Activated CD4-positive, alpha-beta memory T cell treated with anti-CD3 and anti-CD28 coated beads for 36 hours (primary cell): Measurements from ENCODE around the gene LRRC30. TPM values are rescaled to one million over a fixed set of nuclear protein-coding genes. Genes with fewer than 3 reads are reported as not detected.
"Not testable (repeated sequence)": the region's sequence is repeated elsewhere in the genome, so short reads cannot be mapped to it uniquely, and the experiment has no call there.

Experiments used
- CTCF ChIA-PET: fragments of 350-600 bp; sonication (Branson Sonifier 250); formaldehyde crosslinking; loops from one replicate; lab custom pipeline; 2021; ENCODE audit warnings: antibody characterized with exemption, inconsistent platforms; lab: Charles Lee
- POLR2A ChIA-PET: fragments of 350-600 bp; sonication (Branson Sonifier 250); formaldehyde crosslinking; loops from one replicate; lab custom pipeline; 2021; ENCODE audit warnings: antibody characterized with exemption; lab: Charles Lee
- DNase-seq: peaks from one replicate; pipeline ENCODE4 v3.0.0-alpha.2; 2020
- H3K27ac Mint-ChIP-seq: one replicate; pipeline ENCODE4 v1.8.0; 2021; ENCODE audit warnings: mixed read lengths
- H3K27me3 Mint-ChIP-seq: one replicate; pipeline ENCODE4 v1.8.0; 2021; ENCODE audit warnings: mixed read lengths
- H3K36me3 Mint-ChIP-seq: one replicate; pipeline ENCODE4 v1.8.0; 2021; ENCODE audit warnings: mixed read lengths
- H3K4me1 Mint-ChIP-seq: one replicate; pipeline ENCODE4 v1.8.0; 2021; ENCODE audit warnings: low read depth, mixed read lengths
- H3K4me3 Mint-ChIP-seq: one replicate; pipeline ENCODE4 v1.8.0; 2021; ENCODE audit warnings: mild to moderate bottlenecking, mixed read lengths
- H3K9me3 Mint-ChIP-seq: one replicate; pipeline ENCODE4 v1.8.0; 2021; ENCODE audit warnings: mixed read lengths
- intact Hi-C: fragments of 100-400 bp; cut with micrococcal nuclease; formaldehyde crosslinking; loops from one replicate; pipeline ENCODE4 v1.15.1; 2023
- total RNA-seq, 2 experiments: library from RNA; stranded (reverse); gene quantifications; one replicate each; pipeline ENCODE4 v1.2.3, GENCODE V29; 2021

The LRRC30 gene
- total RNA-seq, result not detected

DNA sequence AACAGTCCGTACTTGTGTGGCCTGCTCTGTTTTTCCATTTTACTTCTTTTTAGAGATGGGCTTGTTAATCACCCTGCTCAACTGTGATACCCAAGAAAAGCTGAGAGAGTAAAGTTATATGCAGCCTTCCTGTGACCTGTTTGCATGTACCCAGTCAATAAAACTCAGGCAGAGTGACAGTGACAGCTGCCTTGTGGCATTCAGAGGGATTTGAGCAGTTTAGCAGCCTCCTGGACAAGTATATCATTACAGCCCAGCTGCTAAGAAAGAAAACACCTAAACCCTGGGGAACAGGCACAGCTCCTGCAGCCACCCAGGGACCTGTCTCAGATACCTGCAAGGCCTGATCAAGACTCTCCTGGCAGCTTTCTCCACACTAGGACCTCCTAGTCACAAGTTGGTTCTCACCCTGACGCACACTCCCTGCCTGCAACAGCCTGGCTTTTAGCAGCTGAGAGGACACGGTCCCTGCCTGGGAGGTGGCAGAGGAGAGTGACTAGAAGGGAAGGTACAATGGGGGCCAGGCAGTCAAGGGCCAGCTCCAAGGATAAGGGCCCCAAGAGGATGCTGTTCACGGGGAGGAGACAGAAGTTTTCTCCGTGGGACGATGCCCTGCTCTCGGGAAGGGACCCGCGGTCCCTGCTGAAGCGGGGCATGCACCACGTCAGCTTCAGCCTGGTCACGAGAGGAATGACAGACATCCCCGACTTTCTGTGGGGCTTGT is at the start of gene LRRC30:
LRRC30 (plus strand) TSS at position 464 of the 724 bp plus-strand sequence; CDS start at position 514, 50 bp downstream.
- Mint-ChIP-seq H3K4me1 (no peaks in the 10 kb centered on the region), H3K9me3 (no peaks in the 10 kb centered on the region), H3K27ac (no peak within 1 kb of the TSS), H3K4me3 (no peak within 1 kb of the TSS), H3K27me3 (no peaks in the 10 kb centered on the region), H3K36me3 (no peaks in the 10 kb centered on the region)
- DNase-seq, result no peak
- ChIA-PET POLR2A (no interaction called here), CTCF (no interaction called here)
- intact Hi-C loops, result no loop called here

DNA sequence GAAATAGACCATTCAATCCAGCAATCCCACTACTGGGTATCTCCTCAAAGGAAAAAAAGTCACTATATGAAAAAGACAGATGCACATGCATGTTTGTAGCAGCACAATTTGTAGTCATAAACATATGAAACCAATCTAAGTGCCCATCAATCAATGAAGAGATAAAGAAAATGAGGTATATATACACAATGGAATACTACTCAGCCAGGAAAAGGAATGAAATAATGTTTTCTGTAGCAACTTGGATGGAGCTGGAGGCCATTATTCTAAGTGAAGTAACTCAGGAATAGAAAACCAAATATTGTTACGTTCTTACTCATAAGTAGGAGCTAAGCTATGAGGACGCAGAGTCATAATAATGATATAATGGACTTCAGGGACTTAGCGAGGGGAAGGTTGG is 45.2 kb upstream of the LRRC30 start:
- Mint-ChIP-seq H3K27me3 (no peaks in the 10 kb centered on the region), H3K27ac (no peak overlapping the region), H3K4me1 (no peaks in the 10 kb centered on the region), H3K36me3 (no peaks in the 10 kb centered on the region), H3K4me3 (no peak overlapping the region), H3K9me3 (peaks cover 18% of the 10 kb centered on the region)
- intact Hi-C loops, result no loop called here
- no peak for DNase-seq
- ChIA-PET POLR2A (no interaction called here), CTCF (no interaction called here)

DNA sequence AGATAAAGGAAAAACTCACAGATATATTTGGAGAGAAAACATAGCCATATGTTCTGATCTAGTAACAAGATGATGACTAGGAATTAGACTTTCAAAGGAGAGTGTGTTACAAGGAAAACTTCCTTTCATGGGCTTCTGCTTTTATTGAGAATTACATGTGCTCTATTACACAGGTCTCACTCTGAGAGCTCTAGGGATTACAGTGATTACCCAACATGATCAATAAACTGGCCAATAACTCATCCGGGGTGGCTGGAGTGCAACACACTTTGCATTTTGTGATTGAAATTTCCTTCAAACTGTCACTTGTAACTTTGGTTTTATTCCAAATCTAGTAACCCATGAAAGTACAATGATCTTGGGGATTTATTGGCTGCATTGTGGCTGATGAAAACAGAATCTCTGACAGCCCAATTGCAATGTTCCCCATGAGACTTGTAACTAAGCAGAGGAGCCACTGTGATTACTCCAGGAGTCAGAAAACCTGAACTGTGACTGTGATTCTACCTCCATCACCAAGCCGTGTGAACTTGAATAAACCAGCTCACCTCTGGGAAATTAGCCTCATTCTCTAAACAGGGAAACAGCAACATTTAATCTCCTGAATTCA is 40.2 kb upstream of the LRRC30 start:
- Mint-ChIP-seq H3K9me3 (no peaks in the 10 kb centered on the region), H3K27ac (no peak overlapping the region), H3K36me3 (no peaks in the 10 kb centered on the region), H3K4me1 (no peaks in the 10 kb centered on the region), H3K4me3 (no peak overlapping the region), H3K27me3 (no peaks in the 10 kb centered on the region)
- no peak for DNase-seq
- ChIA-PET CTCF (no interaction called here), POLR2A (no interaction called here)
- intact Hi-C loops, result no loop called here

DNA sequence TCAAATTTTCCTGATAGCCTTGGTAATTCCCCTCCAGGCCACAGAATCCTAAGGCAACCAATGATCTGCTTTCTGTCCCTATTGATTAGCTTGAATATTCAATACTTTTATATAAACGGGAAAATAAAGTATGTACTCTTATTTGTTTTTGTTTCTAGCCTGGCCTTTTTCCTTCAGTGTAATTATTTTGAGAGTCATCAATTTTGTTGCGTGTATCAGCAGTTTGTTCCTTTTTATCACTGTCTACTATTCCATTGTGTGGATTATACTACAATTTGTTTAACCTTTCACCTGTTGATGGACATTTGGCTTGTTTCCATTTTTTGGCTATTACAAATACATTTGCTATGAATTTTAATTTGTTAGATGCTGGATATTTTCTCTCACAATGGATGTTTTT is 39.2 kb upstream of the LRRC30 start:
- DNase-seq, result no peak
- Mint-ChIP-seq H3K27ac (no peak overlapping the region), H3K9me3 (no peaks in the 10 kb centered on the region), H3K36me3 (no peaks in the 10 kb centered on the region), H3K4me3 (no peak overlapping the region), H3K27me3 (no peaks in the 10 kb centered on the region), H3K4me1 (no peaks in the 10 kb centered on the region)
- CTCF ChIA-PET, result no interaction called here
- POLR2A ChIA-PET, result no interaction called here
- intact Hi-C loops, result no loop called here

DNA sequence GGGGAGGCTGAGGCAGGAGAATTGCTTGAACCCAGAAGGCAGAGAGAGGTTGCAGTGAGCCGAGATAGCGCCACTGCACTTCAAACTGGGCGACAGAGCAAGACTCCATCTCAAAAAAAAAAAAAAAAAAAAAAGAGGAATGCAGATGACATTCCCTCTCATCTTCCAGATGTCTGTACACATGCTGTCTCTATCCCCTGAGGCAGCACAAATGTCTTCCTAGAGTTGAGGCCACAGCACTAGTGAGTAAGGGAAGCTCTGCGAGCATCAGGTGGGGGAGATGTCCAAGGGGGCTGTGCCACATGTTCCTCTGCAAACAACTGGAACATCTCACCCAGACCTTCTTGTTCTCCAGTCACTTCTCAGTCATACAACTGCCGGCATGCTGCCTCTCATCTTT is 35.6 kb upstream of the LRRC30 start:
- intact Hi-C loops, result no loop called here
- ChIA-PET CTCF (no interaction called here), POLR2A (no interaction called here)
- no peaks in the 10 kb centered on the region for H3K27me3 Mint-ChIP-seq
- H3K9me3 Mint-ChIP-seq, result peaks cover 2% of the 10 kb centered on the region
- no peaks in the 10 kb centered on the region for H3K4me1 Mint-ChIP-seq
- H3K36me3 Mint-ChIP-seq, result no peaks in the 10 kb centered on the region
- no peak overlapping the region for H3K27ac Mint-ChIP-seq
- H3K4me3 Mint-ChIP-seq, result no peak overlapping the region
- DNase-seq, result no peak

DNA sequence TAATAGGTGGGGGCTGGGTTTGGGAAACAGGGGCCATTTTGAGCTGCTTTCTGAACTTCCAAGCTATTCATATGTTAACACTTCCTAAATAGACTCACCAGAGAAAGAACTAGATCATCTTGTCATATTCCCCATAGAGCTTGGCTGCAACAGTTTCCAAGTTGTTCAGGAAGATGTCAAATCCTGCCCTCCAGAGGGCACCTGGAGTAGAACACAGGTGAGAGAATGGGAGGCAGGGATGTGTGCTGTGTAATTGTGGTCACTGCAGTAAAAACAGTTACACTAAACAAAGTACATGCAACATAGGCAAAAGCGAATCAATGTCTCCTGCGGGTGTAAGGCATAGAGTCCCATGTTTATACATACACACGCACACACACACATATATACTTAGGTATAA is 34.5 kb upstream of the LRRC30 start:
- Mint-ChIP-seq H3K4me3 (no peak overlapping the region), H3K4me1 (no peaks in the 10 kb centered on the region), H3K9me3 (peaks cover 2% of the 10 kb centered on the region), H3K27ac (no peak overlapping the region), H3K27me3 (no peaks in the 10 kb centered on the region), H3K36me3 (no peaks in the 10 kb centered on the region)
- intact Hi-C loops, result no loop called here
- ChIA-PET CTCF (no interaction called here), POLR2A (no interaction called here)
- DNase-seq, result no peak

DNA sequence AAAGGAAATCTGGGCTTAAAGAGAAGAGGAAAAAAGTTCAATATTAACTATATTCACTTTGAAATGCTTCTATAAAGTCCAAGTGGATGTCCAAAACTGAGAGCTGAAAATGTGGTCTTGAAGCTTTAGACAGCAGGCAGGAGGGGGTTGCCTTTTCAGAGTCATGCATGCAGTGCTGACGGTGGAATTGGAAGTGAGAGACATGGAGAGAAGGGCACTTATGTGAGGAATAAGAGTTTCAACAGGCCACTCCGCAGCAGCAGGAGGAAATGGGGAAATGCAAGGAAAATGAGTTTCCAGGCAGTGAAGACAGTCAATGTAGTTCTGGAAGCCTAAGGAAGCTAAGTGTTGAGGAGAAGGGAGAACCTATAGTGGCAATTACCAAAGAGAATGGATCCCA is 33.0 kb upstream of the LRRC30 start:
- H3K27ac Mint-ChIP-seq, result no peak overlapping the region
- DNase-seq, result no peak
- POLR2A ChIA-PET, result no interaction called here
- H3K36me3 Mint-ChIP-seq, result no peaks in the 10 kb centered on the region
- no peak overlapping the region for H3K4me3 Mint-ChIP-seq
- peaks cover 2% of the 10 kb centered on the region for H3K9me3 Mint-ChIP-seq
- H3K27me3 Mint-ChIP-seq, result no peaks in the 10 kb centered on the region
- no peaks in the 10 kb centered on the region for H3K4me1 Mint-ChIP-seq
- intact Hi-C loops, result no loop called here
- CTCF ChIA-PET, result no interaction called here

DNA sequence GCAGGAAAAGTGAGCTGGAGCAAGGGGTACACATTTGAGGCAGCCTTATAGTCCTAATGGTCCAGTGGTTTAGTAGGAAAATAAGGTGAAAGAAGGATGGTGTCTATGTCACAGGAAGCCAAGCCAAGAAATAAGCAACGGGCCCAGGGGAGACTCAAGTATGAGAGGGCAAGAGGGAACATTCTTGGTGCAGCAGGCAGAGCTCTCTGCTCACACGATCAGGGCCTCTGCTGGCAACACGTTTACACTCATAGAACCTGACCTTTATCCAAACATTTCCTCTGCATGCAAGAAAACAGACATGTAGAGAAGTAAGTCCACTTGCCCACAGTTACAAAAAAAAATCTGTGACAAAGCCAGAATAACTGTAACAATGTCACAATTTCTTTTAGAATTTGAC is 32.6 kb upstream of the LRRC30 start:
- H3K4me1 Mint-ChIP-seq, result no peaks in the 10 kb centered on the region
- intact Hi-C loops, result no loop called here
- no peak overlapping the region for H3K4me3 Mint-ChIP-seq
- peaks cover 2% of the 10 kb centered on the region for H3K9me3 Mint-ChIP-seq
- ChIA-PET CTCF (no interaction called here), POLR2A (no interaction called here)
- no peaks in the 10 kb centered on the region for H3K27me3 Mint-ChIP-seq
- no peak overlapping the region for H3K27ac Mint-ChIP-seq
- H3K36me3 Mint-ChIP-seq, result no peaks in the 10 kb centered on the region
- DNase-seq, result no peak

DNA sequence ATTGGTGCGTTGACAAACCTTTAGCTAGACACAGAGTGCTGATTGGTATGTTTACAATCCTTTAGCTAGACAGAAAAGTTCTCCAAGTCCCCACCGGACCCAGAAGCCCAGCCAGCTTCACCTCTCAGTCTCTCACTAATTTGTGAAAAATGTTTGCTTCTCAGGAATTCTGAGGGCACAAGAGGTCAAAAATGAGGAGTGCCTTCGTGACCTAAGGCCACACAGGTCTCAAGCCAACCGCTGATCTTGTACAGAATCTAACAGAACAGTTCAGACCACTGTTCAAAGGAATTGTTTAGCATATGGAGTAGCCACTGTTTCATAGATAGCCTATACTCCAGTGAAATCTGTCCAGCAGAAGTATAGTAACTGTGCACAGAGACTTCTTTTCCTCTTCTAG is 29.8 kb upstream of the LRRC30 start:
- ChIA-PET POLR2A (no interaction called here), CTCF (no interaction called here)
- no peak for DNase-seq
- Mint-ChIP-seq H3K4me3 (no peak overlapping the region), H3K36me3 (no peaks in the 10 kb centered on the region), H3K9me3 (peaks cover 2% of the 10 kb centered on the region), H3K4me1 (no peaks in the 10 kb centered on the region), H3K27me3 (no peaks in the 10 kb centered on the region), H3K27ac (no peak overlapping the region)
- intact Hi-C loops, result no loop called here

DNA sequence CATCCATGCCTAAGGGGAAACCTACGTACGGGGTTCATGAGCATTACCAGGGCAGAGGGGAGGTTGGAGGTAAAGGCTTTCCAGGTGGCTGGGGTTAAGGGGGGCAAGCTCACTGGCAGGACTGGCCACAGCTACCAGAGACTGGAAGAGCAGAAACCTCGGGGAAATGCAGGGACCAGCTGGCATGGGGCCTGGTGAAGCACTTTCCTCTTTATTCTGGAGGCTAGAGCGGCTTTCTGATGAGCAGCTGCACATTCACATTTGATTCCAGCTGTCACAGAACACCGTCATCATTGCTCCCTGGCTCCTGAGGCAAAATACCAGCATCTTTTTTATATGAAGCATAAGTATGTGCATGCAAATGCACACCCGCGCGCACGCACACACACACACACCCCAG is 28.7 kb upstream of the LRRC30 start:
- no peak for DNase-seq
- ChIA-PET POLR2A (no interaction called here), CTCF (no interaction called here)
- Mint-ChIP-seq H3K27ac (no peak overlapping the region), H3K9me3 (peaks cover 2% of the 10 kb centered on the region), H3K36me3 (no peaks in the 10 kb centered on the region), H3K4me1 (no peaks in the 10 kb centered on the region), H3K27me3 (no peaks in the 10 kb centered on the region), H3K4me3 (no peak overlapping the region)
- intact Hi-C loops, result no loop called here

DNA sequence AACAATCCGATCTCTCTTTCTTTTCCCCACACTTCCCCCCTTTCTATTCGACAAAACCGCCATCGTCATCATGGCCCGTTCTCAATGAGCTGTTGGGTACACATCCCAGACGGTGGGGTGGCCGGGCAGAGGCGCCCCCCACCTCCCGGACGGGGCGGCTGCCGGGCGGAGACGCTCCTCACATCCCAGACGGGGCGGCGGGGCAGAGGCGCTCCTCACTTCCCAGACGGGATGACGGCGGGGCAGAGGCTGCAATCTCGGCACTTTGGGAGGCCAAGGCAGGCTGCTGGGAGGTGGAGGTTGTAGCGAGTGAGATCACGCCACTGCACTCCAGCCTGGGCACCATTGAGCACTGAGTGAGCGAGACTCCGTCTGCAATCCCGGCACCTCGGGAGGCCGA is 27.3 kb upstream of the LRRC30 start:
- H3K4me1 Mint-ChIP-seq, DNase-seq, CTCF ChIA-PET, H3K4me3 Mint-ChIP-seq, intact Hi-C loops, H3K27ac Mint-ChIP-seq, POLR2A ChIA-PET, H3K36me3 Mint-ChIP-seq, H3K27me3 Mint-ChIP-seq, H3K9me3 Mint-ChIP-seq: not testable (repeated sequence)

DNA sequence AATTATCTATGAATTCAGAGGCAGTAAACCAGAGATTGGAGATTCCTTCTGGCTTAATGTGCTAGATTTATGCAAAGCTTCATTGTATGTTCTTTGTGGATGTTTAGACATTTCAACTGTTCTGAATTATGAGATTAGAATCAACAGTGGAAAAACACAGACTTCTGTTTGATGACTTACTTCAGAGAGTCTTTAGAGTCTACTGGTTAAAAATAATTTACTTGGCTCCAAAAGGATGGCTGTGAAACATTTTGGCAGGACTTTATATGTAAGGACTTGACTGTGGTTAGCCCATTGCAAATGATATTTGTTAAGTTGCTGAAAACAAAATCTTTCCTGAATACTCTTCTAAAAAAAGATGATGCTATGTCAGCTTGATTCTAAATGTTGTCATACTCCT is 25.5 kb upstream of the LRRC30 start:
- Mint-ChIP-seq H3K27ac (no peak overlapping the region), H3K36me3 (no peaks in the 10 kb centered on the region), H3K9me3 (peaks cover under 1% of the 10 kb centered on the region), H3K4me1 (no peaks in the 10 kb centered on the region), H3K4me3 (no peak overlapping the region), H3K27me3 (no peaks in the 10 kb centered on the region)
- intact Hi-C loops, result no loop called here
- ChIA-PET CTCF (no interaction called here), POLR2A (no interaction called here)
- DNase-seq, result no peak

DNA sequence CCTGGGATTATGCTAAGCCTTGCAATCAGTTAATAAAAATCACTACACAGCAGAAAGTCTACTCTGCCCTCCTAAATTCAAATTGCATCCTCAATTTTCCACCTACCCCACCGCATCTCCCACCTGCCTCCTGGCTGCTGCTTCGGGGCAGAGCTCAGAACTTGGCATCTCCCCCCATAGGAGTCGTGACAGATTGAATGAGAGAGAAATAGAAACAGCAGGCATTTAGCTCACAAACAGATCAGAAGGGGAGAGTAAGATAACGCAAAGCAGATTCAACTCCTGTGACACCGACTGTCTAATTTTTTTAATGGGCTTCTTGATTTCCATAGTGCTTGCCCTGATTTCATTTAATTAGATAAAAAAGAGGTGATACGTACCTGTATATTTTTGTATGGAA is 24.7 kb upstream of the LRRC30 start:
- intact Hi-C loops, result no loop called here
- Mint-ChIP-seq H3K4me3 (no peak overlapping the region), H3K4me1 (no peaks in the 10 kb centered on the region), H3K9me3 (peaks cover 4% of the 10 kb centered on the region), H3K27ac (no peak overlapping the region), H3K36me3 (no peaks in the 10 kb centered on the region), H3K27me3 (no peaks in the 10 kb centered on the region)
- DNase-seq, result no peak
- ChIA-PET POLR2A (no interaction called here), CTCF (no interaction called here)
